Upper lobe of left lung (tissue), 4 donors: ENCODE measurements around the gene CACNA1D.

Experiments used
- EP300 ChIP-seq, 4 donors: sonication (generic); formaldehyde crosslinking; IDR thresholded peaks; one replicate each; pipeline ENCODE4 v1.5.1; 2017; ENCODE audit warnings: antibody characterized with exemption in 4 of 4, control low read depth in 2 of 4
- TF ChIP-seq, protein P1 (sequence below), 6 experiments: fragments of 450-650 bp in 4 of 6; fragments of 200-600 bp in 2 of 6; sonication (generic) in 2 of 6; IDR thresholded peaks; one replicate each; pipeline ENCODE4 v1.5.1; 2016 to 2019; ENCODE audit warnings: antibody characterized with exemption in 6 of 6

DNA sequence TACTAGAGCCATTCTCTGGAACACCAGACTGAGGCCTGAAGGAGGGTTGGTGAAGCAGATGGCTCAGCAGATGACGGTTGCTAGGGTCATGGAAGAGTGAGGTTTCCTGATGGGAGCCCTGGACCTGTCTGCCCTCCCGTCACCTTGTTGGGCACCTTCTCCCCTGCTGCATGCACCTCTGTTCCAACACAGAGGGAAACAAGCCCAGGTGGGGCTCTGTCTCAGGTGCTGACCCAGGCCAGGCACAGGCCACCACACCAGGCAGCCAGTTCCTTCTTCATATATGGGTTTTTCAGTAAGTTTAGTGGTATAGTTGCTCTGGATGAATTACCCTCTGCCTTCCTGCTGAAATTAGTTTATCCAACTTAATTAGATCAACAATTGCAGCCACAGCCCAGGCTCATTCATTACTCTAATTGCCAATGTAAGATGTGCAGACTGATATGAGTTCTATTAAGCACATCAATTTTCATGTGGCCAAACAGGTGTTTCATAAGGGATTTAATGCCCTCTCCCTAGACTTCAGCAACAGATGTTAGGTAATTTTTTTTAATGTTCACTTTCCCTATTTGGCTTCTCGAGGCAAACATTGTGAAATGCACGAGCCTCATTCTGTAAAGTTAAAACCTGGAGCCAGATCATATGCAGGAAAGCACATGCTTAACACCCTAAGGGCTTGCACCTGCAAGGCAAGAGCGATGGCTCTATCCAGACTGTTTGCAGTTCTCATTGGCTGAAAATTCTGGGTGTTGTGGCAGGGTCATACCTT lies 177.0 kb downstream of the CACNA1D start:
- TF ChIP-seq, protein P1, sequence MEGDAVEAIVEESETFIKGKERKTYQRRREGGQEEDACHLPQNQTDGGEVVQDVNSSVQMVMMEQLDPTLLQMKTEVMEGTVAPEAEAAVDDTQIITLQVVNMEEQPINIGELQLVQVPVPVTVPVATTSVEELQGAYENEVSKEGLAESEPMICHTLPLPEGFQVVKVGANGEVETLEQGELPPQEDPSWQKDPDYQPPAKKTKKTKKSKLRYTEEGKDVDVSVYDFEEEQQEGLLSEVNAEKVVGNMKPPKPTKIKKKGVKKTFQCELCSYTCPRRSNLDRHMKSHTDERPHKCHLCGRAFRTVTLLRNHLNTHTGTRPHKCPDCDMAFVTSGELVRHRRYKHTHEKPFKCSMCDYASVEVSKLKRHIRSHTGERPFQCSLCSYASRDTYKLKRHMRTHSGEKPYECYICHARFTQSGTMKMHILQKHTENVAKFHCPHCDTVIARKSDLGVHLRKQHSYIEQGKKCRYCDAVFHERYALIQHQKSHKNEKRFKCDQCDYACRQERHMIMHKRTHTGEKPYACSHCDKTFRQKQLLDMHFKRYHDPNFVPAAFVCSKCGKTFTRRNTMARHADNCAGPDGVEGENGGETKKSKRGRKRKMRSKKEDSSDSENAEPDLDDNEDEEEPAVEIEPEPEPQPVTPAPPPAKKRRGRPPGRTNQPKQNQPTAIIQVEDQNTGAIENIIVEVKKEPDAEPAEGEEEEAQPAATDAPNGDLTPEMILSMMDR (IDR thresholded peaks at IDR 0.05), result no peak
- no peak for TF ChIP-seq EP300 (IDR thresholded peaks at IDR 0.05)
